CD14-positive monocyte (primary cell): ENCODE results near the gene MC4R. TPM values are rescaled to one million over a fixed set of nuclear protein-coding genes. Genes with fewer than 3 reads are reported as not detected.

Experiments
- DNase-seq, 3 donors: peaks; one replicate each; pipeline ENCODE4 v3.0.0-alpha.2; 2011 to 2022
- H2AFZ ChIP-seq: 2 replicates; pipeline ENCODE4 v1.6.0; 2012; ENCODE audit warnings: mild to moderate bottlenecking, low read depth, low read length, inconsistent platforms; ENCODE audit not compliant: insufficient read depth, poor library complexity, severe bottlenecking
- H3K27ac ChIP-seq, 2 donors: 1 replicate in 1 of 2; 2 replicates in 1 of 2; pipeline ENCODE4 v1.5.1; 2012 to 2013; ENCODE audit warnings: low read length in 2 of 2, control low read depth in 1 of 2, inconsistent platforms in 1 of 2, low read depth in 1 of 2, mild to moderate bottlenecking in 1 of 2
- H3K27me3 ChIP-seq, 2 donors: one replicate each; pipeline versions ENCODE4 v1.6.0 to v1.6.1; 2011 to 2013; ENCODE audit warnings: low read length in 2 of 2; ENCODE audit not compliant: control insufficient read depth in 2 of 2, insufficient read depth in 2 of 2
- H3K36me3 ChIP-seq, 2 donors: replicated peaks in 1 of 2; 1 replicate in 1 of 2; 2 replicates in 1 of 2; pipeline versions ENCODE4 v1.5.1 to v1.6.1; 2012 to 2013; ENCODE audit warnings: low read length in 2 of 2, control low read depth in 1 of 2, inconsistent platforms in 1 of 2, mild to moderate bottlenecking in 1 of 2; ENCODE audit not compliant: insufficient read depth in 2 of 2, control insufficient read depth in 1 of 2
- H3K4me1 ChIP-seq, 2 donors: 1 replicate in 1 of 2; 2 replicates in 1 of 2; pipeline versions ENCODE4 v1.5.1 to v1.6.1; 2012 to 2013; ENCODE audit warnings: low read length in 2 of 2, control low read depth in 1 of 2, inconsistent platforms in 1 of 2, mild to moderate bottlenecking in 1 of 2, moderate library complexity in 1 of 2; ENCODE audit not compliant: insufficient read depth in 2 of 2, control insufficient read depth in 1 of 2
- H3K4me2 ChIP-seq: replicated peaks from 2 replicates; pipeline ENCODE3; 2012; ENCODE audit warnings: low read length, moderate library complexity, mild to moderate bottlenecking; ENCODE audit not compliant: poor library complexity, severe bottlenecking; ENCODE audit errors: extremely low read depth
- H3K4me3 ChIP-seq, 3 experiments: fragments of 200-600 bp in 1 of 3; sonication (generic) in 1 of 3; replicated peaks in 1 of 3; 1 replicate in 2 of 3; 2 replicates in 1 of 3; pipeline ENCODE4 v1.5.1; 2011 to 2013; ENCODE audit warnings: low read length in 3 of 3, mild to moderate bottlenecking in 3 of 3, control low read depth in 2 of 3, low read depth in 2 of 3, inconsistent platforms in 1 of 3, moderate library complexity in 1 of 3
- H3K79me2 ChIP-seq: 2 replicates; pipeline ENCODE4 v1.6.0; 2012; ENCODE audit warnings: mild to moderate bottlenecking, control low read depth, inconsistent platforms, low read length, moderate library complexity; ENCODE audit not compliant: insufficient read depth
- H3K9ac ChIP-seq: 2 replicates; pipeline ENCODE4 v1.6.0; 2017; ENCODE audit warnings: low read length, mild to moderate bottlenecking; ENCODE audit not compliant: insufficient read depth, poor library complexity, severe bottlenecking
- H3K9me3 ChIP-seq, 2 donors: replicated peaks in 1 of 2; 1 replicate in 1 of 2; 2 replicates in 1 of 2; pipeline versions ENCODE4 v1.5.1 to v1.6.1; 2012 to 2013; ENCODE audit warnings: low read length in 2 of 2, control low read depth in 1 of 2; ENCODE audit not compliant: control insufficient read depth in 1 of 2, insufficient read depth in 1 of 2
- H4K20me1 ChIP-seq: 2 replicates; pipeline ENCODE4 v1.6.0; 2012; ENCODE audit warnings: mild to moderate bottlenecking, low read length, control low read depth, moderate library complexity; ENCODE audit not compliant: insufficient read depth
- H3K27ac Mint-ChIP-seq, 7 donors: one replicate each; pipeline ENCODE4 v1.8.0; 2020; ENCODE audit warnings: mild to moderate bottlenecking in 7 of 7, mixed read lengths in 7 of 7, moderate library complexity in 6 of 7, inconsistent platforms in 2 of 7
- H3K27me3 Mint-ChIP-seq, 3 donors: one replicate each; pipeline ENCODE4 v1.8.0; 2021 to 2022; ENCODE audit warnings: low read depth in 3 of 3, mild to moderate bottlenecking in 3 of 3, mixed read lengths in 3 of 3, moderate library complexity in 3 of 3, inconsistent platforms in 1 of 3
- H3K36me3 Mint-ChIP-seq, 2 donors: one replicate each; pipeline ENCODE4 v1.8.0; 2020; ENCODE audit warnings: mixed read lengths in 2 of 2, inconsistent platforms in 1 of 2, mild to moderate bottlenecking in 1 of 2
- H3K4me1 Mint-ChIP-seq: one replicate; pipeline ENCODE4 v1.8.0; 2020; ENCODE audit warnings: mild to moderate bottlenecking, mixed read lengths
- H3K4me3 Mint-ChIP-seq, 2 donors: one replicate each; pipeline ENCODE4 v1.8.0; 2020; ENCODE audit warnings: mild to moderate bottlenecking in 2 of 2, mixed read lengths in 2 of 2, moderate library complexity in 1 of 2
- H3K9me3 Mint-ChIP-seq, 7 donors: one replicate each; pipeline ENCODE4 v1.8.0; 2020 to 2022; ENCODE audit warnings: mixed read lengths in 7 of 7, mild to moderate bottlenecking in 6 of 7, moderate library complexity in 6 of 7, inconsistent platforms in 2 of 7
- WGBS: methylation state at CpG from one replicate; pipeline ENCODE4 v1.1.5; 2013; ENCODE audit warnings: missing lambda C conversion rate; ENCODE audit not compliant: insufficient coverage; 5-methylcytosine and 5-hydroxymethylcytosine counted together
- intact Hi-C, 2 donors: fragments of 100-400 bp; cut with micrococcal nuclease; formaldehyde crosslinking; loops; one replicate each; pipeline versions ENCODE4 v1.15.0 to v1.15.1; 2023
- polyA plus RNA-seq, 3 donors: library from polyadenylated mRNA; depleted of rRNA in 1 of 3; unstranded in 2 of 3; stranded (reverse) in 1 of 3; fragments of 300-500 nt in 2 of 3; fragments of >200 nt in 1 of 3; fragmentation: Illumina TruSeq in 2 of 3; gene quantifications; 1 replicate in 2 of 3; 2 replicates in 1 of 3; pipeline ENCODE4 v1.2.3, GENCODE V29; 2012 to 2021
- TF ChIP-seq, protein P1 (sequence below): fragments of 200-600 bp; IDR thresholded peaks from one replicate; pipeline ENCODE4 v1.8.0; 2022; ENCODE audit warnings: antibody characterized with exemption, mild to moderate bottlenecking

The MC4R gene
- polyA plus RNA-seq, 3 donors: not detected

DNA sequence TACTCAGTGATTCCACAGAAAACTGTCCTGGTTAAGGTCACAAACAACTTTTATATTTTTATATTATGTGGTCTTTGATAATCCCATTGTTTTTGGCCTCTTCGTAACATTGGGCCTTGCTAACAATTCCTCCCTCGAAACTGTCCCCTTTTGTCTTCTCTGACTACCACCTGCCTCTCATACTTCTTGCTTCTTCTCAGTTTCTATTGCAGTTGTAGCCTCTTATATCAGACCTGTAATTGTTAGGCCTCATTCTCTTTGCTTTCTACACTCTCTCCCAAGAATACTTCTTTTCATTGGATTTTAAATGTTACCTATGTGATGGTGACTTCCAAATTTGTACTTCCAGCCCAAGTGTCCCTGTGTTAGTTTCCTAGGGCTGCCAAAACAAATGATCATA, 44.7 kb downstream of the MC4R start:
- Mint-ChIP-seq H3K4me3 (no peak overlapping the region), H3K36me3 (no peaks in the 10 kb centered on the region), H3K4me1 (no peaks in the 10 kb centered on the region), H3K9me3 (peaks cover 1 to 9% (median 4%) of the 10 kb centered on the region in 7 donors), H3K27me3 (no peaks in the 10 kb centered on the region), H3K27ac (no peak overlapping the region)
- TF ChIP-seq, protein P1, sequence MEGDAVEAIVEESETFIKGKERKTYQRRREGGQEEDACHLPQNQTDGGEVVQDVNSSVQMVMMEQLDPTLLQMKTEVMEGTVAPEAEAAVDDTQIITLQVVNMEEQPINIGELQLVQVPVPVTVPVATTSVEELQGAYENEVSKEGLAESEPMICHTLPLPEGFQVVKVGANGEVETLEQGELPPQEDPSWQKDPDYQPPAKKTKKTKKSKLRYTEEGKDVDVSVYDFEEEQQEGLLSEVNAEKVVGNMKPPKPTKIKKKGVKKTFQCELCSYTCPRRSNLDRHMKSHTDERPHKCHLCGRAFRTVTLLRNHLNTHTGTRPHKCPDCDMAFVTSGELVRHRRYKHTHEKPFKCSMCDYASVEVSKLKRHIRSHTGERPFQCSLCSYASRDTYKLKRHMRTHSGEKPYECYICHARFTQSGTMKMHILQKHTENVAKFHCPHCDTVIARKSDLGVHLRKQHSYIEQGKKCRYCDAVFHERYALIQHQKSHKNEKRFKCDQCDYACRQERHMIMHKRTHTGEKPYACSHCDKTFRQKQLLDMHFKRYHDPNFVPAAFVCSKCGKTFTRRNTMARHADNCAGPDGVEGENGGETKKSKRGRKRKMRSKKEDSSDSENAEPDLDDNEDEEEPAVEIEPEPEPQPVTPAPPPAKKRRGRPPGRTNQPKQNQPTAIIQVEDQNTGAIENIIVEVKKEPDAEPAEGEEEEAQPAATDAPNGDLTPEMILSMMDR: no peak
- no peaks in the 10 kb centered on the region for H4K20me1 ChIP-seq
- H3K36me3 ChIP-seq: no peaks in the 10 kb centered on the region
- intact Hi-C loops: no loop called here
- H3K27me3 ChIP-seq: no peaks in the 10 kb centered on the region
- DNase-seq: no peak
- no peak overlapping the region for H3K27ac ChIP-seq
- H3K4me2 ChIP-seq: no peak overlapping the region
- H3K9me3 ChIP-seq: peaks cover 8% of the 10 kb centered on the region in 2 donors
- WGBS: 100% methylated on average over 1 of the region's 2 CpGs
- H3K9ac ChIP-seq: no peak overlapping the region
- H3K79me2 ChIP-seq: no peaks in the 10 kb centered on the region
- H3K4me1 ChIP-seq: no peaks in the 10 kb centered on the region
- no peak overlapping the region for H2AFZ ChIP-seq
- no peak overlapping the region for H3K4me3 ChIP-seq

DNA sequence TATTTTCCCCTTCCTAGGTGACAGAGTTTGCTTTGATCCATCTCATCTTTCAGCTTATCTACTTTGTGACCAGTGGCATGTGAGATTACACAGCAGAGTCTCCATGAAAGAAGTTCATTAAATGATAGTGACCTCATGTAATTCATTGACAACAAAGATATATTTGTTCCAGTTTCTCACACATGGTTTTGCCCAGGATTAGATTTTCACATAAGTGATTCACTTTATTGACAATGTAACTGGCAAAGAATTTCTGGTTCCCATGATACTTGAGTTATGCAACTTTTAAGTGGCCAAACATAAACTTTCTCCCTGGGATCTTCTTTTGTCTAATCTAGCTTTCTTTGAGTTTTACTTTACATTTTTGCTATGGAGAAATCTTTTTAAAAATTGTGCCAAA, 50.0 kb downstream of the MC4R start:
- no peak overlapping the region for H3K27ac Mint-ChIP-seq
- H3K27ac ChIP-seq: no peak overlapping the region
- H3K4me3 ChIP-seq: no peak overlapping the region
- no peak overlapping the region for H3K9ac ChIP-seq
- H3K9me3 Mint-ChIP-seq: peaks cover 0 to 4% (median 2%) of the 10 kb centered on the region in 7 donors
- H3K4me1 ChIP-seq: no peaks in the 10 kb centered on the region
- intact Hi-C loops: no loop called here
- no peaks in the 10 kb centered on the region for H3K27me3 ChIP-seq
- no peak overlapping the region for H3K4me2 ChIP-seq
- TF ChIP-seq, protein P1: no peak
- H3K4me1 Mint-ChIP-seq: no peaks in the 10 kb centered on the region
- H3K4me3 Mint-ChIP-seq: no peak overlapping the region
- H4K20me1 ChIP-seq: no peaks in the 10 kb centered on the region
- H3K36me3 ChIP-seq: no peaks in the 10 kb centered on the region
- H2AFZ ChIP-seq: no peak overlapping the region
- no peaks in the 10 kb centered on the region for H3K36me3 Mint-ChIP-seq
- peaks cover 0 to 3% (median 0%) of the 10 kb centered on the region in 3 donors for H3K27me3 Mint-ChIP-seq
- no peaks in the 10 kb centered on the region for H3K9me3 ChIP-seq
- no peaks in the 10 kb centered on the region for H3K79me2 ChIP-seq
- no peak for DNase-seq
